DOHH2 (cell line): ENCODE data around the gene POU2F2.

Experiments
- EZH2phosphoT487 ChIP-seq: fragments of 200-600 bp; sonication (generic); IDR thresholded peaks from 2 replicates; pipeline ENCODE4 v1.6.1; 2017; ENCODE audit warnings: borderline replicate concordance, mild to moderate bottlenecking, antibody characterized with exemption, low read length, moderate library complexity, mixed read lengths
- TF ChIP-seq, protein P1 (sequence below): fragments of 200-600 bp; sonication (generic); IDR thresholded peaks from one replicate; pipeline ENCODE4 v1.5.1; 2014; ENCODE audit warnings: antibody characterized with exemption, mild to moderate bottlenecking, low read depth, low read length; ENCODE audit not compliant: poor library complexity, severe bottlenecking

DNA sequence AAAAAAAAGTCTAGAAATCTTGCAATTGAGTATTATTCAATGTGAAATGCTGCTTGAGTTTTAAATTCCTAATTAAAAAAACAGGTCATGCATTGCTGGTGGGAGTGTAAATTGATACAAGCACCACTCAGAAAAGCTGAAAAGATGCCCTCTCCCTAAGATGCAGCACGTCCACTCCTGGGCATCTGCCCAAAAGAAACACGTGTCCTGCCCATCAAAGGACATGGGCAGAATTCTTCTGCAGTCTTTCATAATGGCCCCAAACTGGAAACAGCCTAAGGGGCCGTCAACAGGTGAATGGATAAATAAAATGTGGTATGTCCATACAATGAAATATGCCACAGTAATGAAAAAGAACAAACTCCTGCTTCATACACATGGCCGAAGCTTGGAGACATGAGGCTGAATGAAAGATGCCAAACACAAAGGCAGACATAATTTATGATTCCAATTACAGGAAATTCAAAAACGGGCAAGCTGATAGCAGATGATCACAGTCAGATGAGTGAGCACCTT is 7.8 kb downstream of the POU2F2 start:
- TF ChIP-seq, protein P1, sequence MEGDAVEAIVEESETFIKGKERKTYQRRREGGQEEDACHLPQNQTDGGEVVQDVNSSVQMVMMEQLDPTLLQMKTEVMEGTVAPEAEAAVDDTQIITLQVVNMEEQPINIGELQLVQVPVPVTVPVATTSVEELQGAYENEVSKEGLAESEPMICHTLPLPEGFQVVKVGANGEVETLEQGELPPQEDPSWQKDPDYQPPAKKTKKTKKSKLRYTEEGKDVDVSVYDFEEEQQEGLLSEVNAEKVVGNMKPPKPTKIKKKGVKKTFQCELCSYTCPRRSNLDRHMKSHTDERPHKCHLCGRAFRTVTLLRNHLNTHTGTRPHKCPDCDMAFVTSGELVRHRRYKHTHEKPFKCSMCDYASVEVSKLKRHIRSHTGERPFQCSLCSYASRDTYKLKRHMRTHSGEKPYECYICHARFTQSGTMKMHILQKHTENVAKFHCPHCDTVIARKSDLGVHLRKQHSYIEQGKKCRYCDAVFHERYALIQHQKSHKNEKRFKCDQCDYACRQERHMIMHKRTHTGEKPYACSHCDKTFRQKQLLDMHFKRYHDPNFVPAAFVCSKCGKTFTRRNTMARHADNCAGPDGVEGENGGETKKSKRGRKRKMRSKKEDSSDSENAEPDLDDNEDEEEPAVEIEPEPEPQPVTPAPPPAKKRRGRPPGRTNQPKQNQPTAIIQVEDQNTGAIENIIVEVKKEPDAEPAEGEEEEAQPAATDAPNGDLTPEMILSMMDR = no peak
- no peak for TF ChIP-seq EZH2phosphoT487
